OCI-LY3 (cell line): Measurements from ENCODE around the gene LINGO1.

Source experiments
- H2AFZ ChIP-seq: fragments of 200-600, 300-600 bp; shearing (Covaris generic); 2 replicates; pipeline ENCODE4 v1.6.0; 2014; ENCODE audit warnings: antibody characterized with exemption, low read depth, low read length
- H3K27ac ChIP-seq: fragments of 200-600, 300-600 bp; sonication (generic); 2 replicates; pipeline ENCODE4 v1.5.1; 2014; ENCODE audit warnings: mild to moderate bottlenecking, low read length, moderate library complexity, mixed read lengths
- H3K27me3 ChIP-seq: fragments of 200-600, 300-600 bp; sonication (generic); 2 replicates; pipeline ENCODE4 v1.6.1; 2014; ENCODE audit warnings: low read depth, low read length, mixed read lengths
- H3K36me3 ChIP-seq: fragments of 200-600, 300-600 bp; sonication (generic); replicated peaks from 2 replicates; pipeline ENCODE3; 2014; ENCODE audit warnings: low read depth, low read length, mixed read lengths
- H3K4me1 ChIP-seq: fragments of 300-600, 200-600 bp; sonication (generic); 2 replicates; pipeline ENCODE4 v1.6.1; 2014; ENCODE audit warnings: low read length, mixed read lengths
- H3K4me2 ChIP-seq: fragments of 200-600, 300-600 bp; sonication (generic); 2 replicates; pipeline ENCODE4 v1.6.1; 2014; ENCODE audit warnings: low read length, mixed read lengths
- H3K4me3 ChIP-seq: fragments of 300-600, 200-600 bp; sonication (generic); 2 replicates; pipeline ENCODE4 v1.5.1; 2014; ENCODE audit warnings: antibody characterized with exemption, mild to moderate bottlenecking, low read length, moderate library complexity
- H3K79me2 ChIP-seq: fragments of 300-600, 200-600 bp; shearing (Covaris generic); 2 replicates; pipeline ENCODE4 v1.6.1; 2014; ENCODE audit warnings: mild to moderate bottlenecking, low read length, mixed read lengths
- H3K9ac ChIP-seq: fragments of 300-600, 200-600 bp; shearing (Covaris generic); 2 replicates; pipeline ENCODE4 v1.6.0; 2014; ENCODE audit warnings: mild to moderate bottlenecking, low read length, moderate library complexity
- H3K9me3 ChIP-seq: fragments of 200-600, 300-600 bp; shearing (Covaris generic); 2 replicates; pipeline ENCODE4 v1.6.1; 2014; ENCODE audit warnings: low read length, mixed read lengths; ENCODE audit not compliant: insufficient read depth
- H4K20me1 ChIP-seq: fragments of 200-600, 300-600 bp; sonication (generic); 2 replicates; pipeline ENCODE4 v1.6.1; 2016; ENCODE audit warnings: low read length, mixed read lengths; ENCODE audit not compliant: insufficient read depth
- CTCF ChIP-seq: fragments of 200-600, 300-600 bp; sonication (generic); IDR thresholded peaks from 2 replicates; pipeline ENCODE4 v1.5.1; 2014; ENCODE audit warnings: antibody characterized with exemption, low read length, low read depth
- EZH2phosphoT487 ChIP-seq: fragments of 200-600 bp; shearing (Covaris generic); IDR thresholded peaks from 2 replicates; pipeline ENCODE4 v1.6.1; 2018; ENCODE audit warnings: antibody characterized with exemption, mixed run types, low read depth

Gene LINGO1

GRCh38 chr15:77613814-77614213 is 18.9 kb downstream of the LINGO1 start:
- Histone ChIP-seq H3K4me3 (no peak overlapping the region), H3K36me3 (no peaks in the 10 kb centered on the region), H3K27ac (no peak overlapping the region), H3K9me3 (no peaks in the 10 kb centered on the region), H3K27me3 (no peaks in the 10 kb centered on the region), H3K4me2 (no peak overlapping the region), H4K20me1 (no peaks in the 10 kb centered on the region), H3K79me2 (no peaks in the 10 kb centered on the region), H3K4me1 (peaks cover 5% of the 10 kb centered on the region; the same call in 1 of the 2 replicates), H2AFZ (no peak overlapping the region), H3K9ac (no peak overlapping the region)
- no peak for TF ChIP-seq CTCF
- TF ChIP-seq EZH2phosphoT487: no peak

GRCh38 chr15:77612958-77613601 is 19.6 kb downstream of the LINGO1 start:
- Histone ChIP-seq H3K4me1 (peaks cover 8% of the 10 kb centered on the region), H3K27ac (no peak overlapping the region), H3K9ac (no peak overlapping the region), H3K79me2 (no peaks in the 10 kb centered on the region), H3K9me3 (no peaks in the 10 kb centered on the region), H4K20me1 (no peaks in the 10 kb centered on the region), H3K4me3 (no peak overlapping the region), H3K4me2 (no peak overlapping the region), H2AFZ (no peak overlapping the region), H3K36me3 (no peaks in the 10 kb centered on the region), H3K27me3 (no peaks in the 10 kb centered on the region)
- TF ChIP-seq CTCF (no peak), EZH2phosphoT487 (no peak)

- H3K27me3 ChIP-seq: no peaks in the 10 kb centered on the region
- H3K79me2 ChIP-seq: no peaks in the 10 kb centered on the region
- H3K4me2 ChIP-seq: no peak overlapping the region
- H3K9ac ChIP-seq: no peak overlapping the region
- H3K36me3 ChIP-seq: no peaks in the 10 kb centered on the region
- no peak for TF ChIP-seq CTCF
- TF ChIP-seq EZH2phosphoT487: no peak
- no peak overlapping the region for H3K27ac ChIP-seq
- no peaks in the 10 kb centered on the region for H4K20me1 ChIP-seq
- peaks cover 8% of the 10 kb centered on the region for H3K4me1 ChIP-seq
- no peak overlapping the region for H3K4me3 ChIP-seq
- no peaks in the 10 kb centered on the region for H3K9me3 ChIP-seq
- H2AFZ ChIP-seq: peak overlapping the region; percentile 7; the same call in 1 of the 2 replicates
Measured at GRCh38 chr15:77611767-77612166, 20.9 kb downstream of the LINGO1 start.

- Histone ChIP-seq H3K9me3 (no peaks in the 10 kb centered on the region), H3K4me2 (no peak overlapping the region), H3K36me3 (no peaks in the 10 kb centered on the region), H3K79me2 (no peaks in the 10 kb centered on the region), H3K9ac (no peak overlapping the region), H4K20me1 (no peaks in the 10 kb centered on the region), H3K27me3 (no peaks in the 10 kb centered on the region), H3K4me3 (no peak overlapping the region), H3K4me1 (peaks cover 8% of the 10 kb centered on the region), H3K27ac (no peak overlapping the region), H2AFZ (no peak overlapping the region)
- TF ChIP-seq EZH2phosphoT487: no peak
- TF ChIP-seq CTCF: no peak
Measured at GRCh38 chr15:77610731-77611130, 22.0 kb downstream of the LINGO1 start.
